Measurements from ENCODE around the gene INKA2. TPM values are rescaled to one million over a fixed set of nuclear protein-coding genes. Genes with fewer than 3 reads are reported as not detected.

The INKA2 gene
- total RNA-seq, 1 experiment from 2014 or later, result 12.3 TPM

- TF ChIP-seq, protein P1, sequence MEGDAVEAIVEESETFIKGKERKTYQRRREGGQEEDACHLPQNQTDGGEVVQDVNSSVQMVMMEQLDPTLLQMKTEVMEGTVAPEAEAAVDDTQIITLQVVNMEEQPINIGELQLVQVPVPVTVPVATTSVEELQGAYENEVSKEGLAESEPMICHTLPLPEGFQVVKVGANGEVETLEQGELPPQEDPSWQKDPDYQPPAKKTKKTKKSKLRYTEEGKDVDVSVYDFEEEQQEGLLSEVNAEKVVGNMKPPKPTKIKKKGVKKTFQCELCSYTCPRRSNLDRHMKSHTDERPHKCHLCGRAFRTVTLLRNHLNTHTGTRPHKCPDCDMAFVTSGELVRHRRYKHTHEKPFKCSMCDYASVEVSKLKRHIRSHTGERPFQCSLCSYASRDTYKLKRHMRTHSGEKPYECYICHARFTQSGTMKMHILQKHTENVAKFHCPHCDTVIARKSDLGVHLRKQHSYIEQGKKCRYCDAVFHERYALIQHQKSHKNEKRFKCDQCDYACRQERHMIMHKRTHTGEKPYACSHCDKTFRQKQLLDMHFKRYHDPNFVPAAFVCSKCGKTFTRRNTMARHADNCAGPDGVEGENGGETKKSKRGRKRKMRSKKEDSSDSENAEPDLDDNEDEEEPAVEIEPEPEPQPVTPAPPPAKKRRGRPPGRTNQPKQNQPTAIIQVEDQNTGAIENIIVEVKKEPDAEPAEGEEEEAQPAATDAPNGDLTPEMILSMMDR (conservative IDR thresholded peaks at IDR 0.05), result no peak
- H3K4me3 Mint-ChIP-seq, result no peak overlapping the region
- H2BK20ac ChIP-seq (ENCODE audit: low read depth, low read length, poor library complexity, severe bottlenecking), result no peak overlapping the region
These were observed 9.8 kb downstream of the INKA2 start for GRCh38 chr1:111729271-111729921.

More at GRCh38 chr1:111729271-111729921, 9.8 kb downstream of the INKA2 start:
- Histone ChIP-seq H4K8ac (replicated peaks; ENCODE audit: insufficient read length, low read depth, low read length) (no peak overlapping the region), H2BK5ac (ENCODE audit: insufficient read length, low read length) (no peak overlapping the region), H3K56ac (ENCODE audit: insufficient read length, low read depth, low read length) (no peak overlapping the region), H4K91ac (ENCODE audit: insufficient read length, low read depth, low read length) (no peak overlapping the region), H4K20me1 (ENCODE audit: control insufficient read depth, insufficient read depth, insufficient read length) (peaks cover 2% of the 10 kb centered on the region), H3K4ac (ENCODE audit: low read depth, low read length) (no peak overlapping the region), H2AFZ (ENCODE audit: low read length) (no peak overlapping the region), H2BK15ac (ENCODE audit: low read depth, low read length) (no peak overlapping the region), H2BK12ac (ENCODE audit: insufficient read length, low read depth, low read length) (no peak overlapping the region), H3K4me1 (ENCODE audit: insufficient read depth, low read length) (peaks cover 4% of the 10 kb centered on the region; the same call in 1 of the 2 replicates), H3K79me1 (ENCODE audit: insufficient read depth, low read depth, low read length, poor library complexity, severe bottlenecking) (peaks cover 2% of the 10 kb centered on the region), H3K9ac (ENCODE audit: extremely low read depth, insufficient read length, low read length) (no peak overlapping the region), H3K9me3 (ENCODE audit: control insufficient read depth, low read depth, low read length) (no peaks in the 10 kb centered on the region), H3K79me2 (ENCODE audit: insufficient read depth, low read length) (no peaks in the 10 kb centered on the region), H4K5ac (ENCODE audit: insufficient read length, low read depth, low read length) (no peak overlapping the region), H3K23ac (ENCODE audit: insufficient read length, low read depth, low read length) (no peak overlapping the region), H3K27me3 (ENCODE audit: insufficient read depth, low read length) (no peaks in the 10 kb centered on the region), H3T11ph (ENCODE audit: low read length) (no peak overlapping the region), H3K27ac (ENCODE audit: insufficient read length, low read depth, low read length) (no peak overlapping the region), H3K23me2 (ENCODE audit: insufficient read length, low read depth, low read length, poor library complexity, severe bottlenecking) (no peaks in the 10 kb centered on the region), H3K14ac (ENCODE audit: insufficient read depth, low read length) (no peak overlapping the region), H2BK120ac (ENCODE audit: low read depth, low read length, poor library complexity, severe bottlenecking) (no peak overlapping the region), H3K4me2 (ENCODE audit: insufficient read depth, insufficient read length, low read length) (no peak overlapping the region), H2AK5ac (ENCODE audit: insufficient read length, low read length) (no peak overlapping the region), H3K18ac (ENCODE audit: insufficient read length, low read depth, low read length) (no peak overlapping the region)
- H3K4me1 Mint-ChIP-seq, result peaks cover 22 to 28% of the 10 kb centered on the region in 2 experiments
- WGBS (ENCODE audit: extremely low coverage, insufficient read length, low lambda C conversion rate), result no CpG with 5 or more reads among the region's 8 CpGs
- H3K9me3 Mint-ChIP-seq, result no peaks in the 10 kb centered on the region; a peak in 1 of 5 replicates
- peak overlapping the region in 1 of 3 experiments; percentile 20; a peak in 2 of 7 replicates for H3K27ac Mint-ChIP-seq
- peaks cover 2 to 4% (median 3%) of the 10 kb centered on the region in 3 experiments; a peak in 4 of 7 replicates for H3K36me3 Mint-ChIP-seq (ENCODE audit: insufficient read depth in 1 of 3, low read depth in 3 of 3)
- DNase-seq, result no peak
- H3K27me3 Mint-ChIP-seq (ENCODE audit: low read depth), result no peaks in the 10 kb centered on the region
